Measurements from ENCODE around the gene SMIM22. TPM values are rescaled to one million over a fixed set of nuclear protein-coding genes. Genes with fewer than 3 reads are reported as not detected.

The SMIM22 gene
- total and polyA plus RNA-seq, 2 of the 8 experiments (the other 6 are each of a cell fraction or from before 2014, with no cell fraction given): not detected

- POLR2A ChIA-PET (ENCODE audit: partially characterized antibody): no interaction called here
Measured at GRCh38 chr16:4833584-4833983, 38.4 kb downstream of the SMIM22 start.

More at GRCh38 chr16:4833584-4833983, 38.4 kb downstream of the SMIM22 start:
- Histone ChIP-seq H3K4me2 (ENCODE audit: insufficient read depth in 1 of 2, low read depth in 2 of 2, low read length in 2 of 2) (no peak overlapping the region), H3K18ac (ENCODE audit: extremely low read depth, low read length) (no peak overlapping the region), H2AFZ (ENCODE audit: low read length) (no peak overlapping the region), H3K27ac (ENCODE audit: low read depth, low read length) (no peak overlapping the region), H2BK12ac (ENCODE audit: low read depth, low read length) (no peak overlapping the region), H3K23ac (ENCODE audit: insufficient read length) (no peak overlapping the region), H2BK5ac (ENCODE audit: low read depth, low read length) (no peak overlapping the region), H2BK20ac (ENCODE audit: low read length) (no peak overlapping the region), H4K8ac (ENCODE audit: extremely low read depth, insufficient read depth, low read length) (no peak overlapping the region), H3K27me3 (replicated peaks in 1 of 4; ENCODE audit: control insufficient read depth in 3 of 4, extremely low read depth in 1 of 4, insufficient read depth in 3 of 4, low read length in 3 of 4) (no peaks in the 10 kb centered on the region), H4K91ac (replicated peaks; ENCODE audit: insufficient read length, low read length) (no peak overlapping the region), H2AK5ac (ENCODE audit: low read depth, low read length) (no peak overlapping the region), H3K36me3 (ENCODE audit: control insufficient read depth in 2 of 4, insufficient read depth in 4 of 4, low read length in 3 of 4) (peaks cover 22 to 70% (median 43%) of the 10 kb centered on the region in 4 experiments), H3K9me3 (ENCODE audit: insufficient read depth in 2 of 2, low read depth in 1 of 2, low read length in 1 of 2) (no peaks in the 10 kb centered on the region), H3K56ac (replicated peaks; ENCODE audit: insufficient read length, low read depth, low read length) (no peak overlapping the region), H3K9ac (replicated peaks in 1 of 4; ENCODE audit: extremely low read depth in 1 of 4, low read depth in 3 of 4, low read length in 3 of 4) (no peak overlapping the region), H3K4ac (replicated peaks; ENCODE audit: insufficient read length, low read depth, low read length) (no peak overlapping the region), H3K4me1 (replicated peaks in 1 of 4; ENCODE audit: control insufficient read depth in 3 of 4, insufficient read depth in 4 of 4, low read length in 3 of 4) (no peaks in the 10 kb centered on the region), H3K79me2 (ENCODE audit: control insufficient read depth in 1 of 2, insufficient read depth in 2 of 2, low read length in 2 of 2) (0 out of 4 replicates have a peak, but pooled peaks cover 0 to 4% of the 10 kb centered on the region in 2 experiments), H2BK120ac (replicated peaks; ENCODE audit: low read depth, low read length) (no peak overlapping the region), H3K79me1 (ENCODE audit: low read depth, low read length) (peaks cover 4% of the 10 kb centered on the region; the same call in 1 of the 2 replicates), H4K5ac (ENCODE audit: insufficient read length, low read depth, low read length) (no peak overlapping the region), H2BK15ac (ENCODE audit: low read length) (no peak overlapping the region), H3K4me3 (ENCODE audit: extremely low read depth in 1 of 4, insufficient read depth in 2 of 4, low read depth in 3 of 4, low read length in 4 of 4) (no peak overlapping the region), H3K14ac (ENCODE audit: insufficient read length) (no peak overlapping the region), H3K23me2 (ENCODE audit: low read depth, low read length) (no peaks in the 10 kb centered on the region), H4K20me1 (replicated peaks in 1 of 2; ENCODE audit: control insufficient read depth in 1 of 2, insufficient read depth in 2 of 2, low read length in 2 of 2) (peaks cover 2% of the 10 kb centered on the region in 2 experiments)
- TF ChIP-seq BCL11A (IDR thresholded peaks at IDR 0.05; ENCODE audit: low read depth in 2 of 2, low read length in 2 of 2) (no peak), CHD2 (IDR thresholded peaks at IDR 0.05; ENCODE audit: low read length) (no peak), NANOG (IDR thresholded peaks at IDR 0.05; ENCODE audit: insufficient read depth, low read depth, low read length, poor library complexity, severe bottlenecking) (no peak), RXRA (IDR thresholded peaks at IDR 0.05; ENCODE audit: insufficient read depth, low read depth, low read length) (no peak), MAX (IDR thresholded peaks at IDR 0.05) (no peak), E2F6 (IDR thresholded peaks at IDR 0.05) (no peak)
- DNase-seq (ENCODE audit: low read depth in 1 of 2, low spot score in 2 of 2) (no peak), FAIRE-seq (no peak)
- CTCF ChIA-PET (ENCODE audit: partially characterized antibody): interaction anchor here (0.7 kb wide), 1 partner anchor 9 kb away, joined by 4 read pairs; no protein-coding TSS in a partner anchor
- 94% methylated on average over 1 of the region's 1 CpG; no CpG with 5 or more reads in 1 of the 2 experiments for WGBS, 2 experiments (ENCODE audit: extremely low coverage in 1 of 2, insufficient coverage in 1 of 2, insufficient read length in 1 of 2, insufficient replicate concordance in 2 of 2, low coverage in 1 of 2, low lambda C conversion rate in 2 of 2, missing lambda C conversion rate in 1 of 2)

Data from H1 (cell line).